ENCODE data around the gene ZNF414. TPM values are rescaled to one million over a fixed set of nuclear protein-coding genes. Genes with fewer than 3 reads are reported as not detected.
A peak's percentile ranks its signal among the peaks of the same experiment; 100 is the strongest.

ZNF414 gene
- total RNA-seq, 1 donor from 2014 or later: 22.9 TPM

DNA sequence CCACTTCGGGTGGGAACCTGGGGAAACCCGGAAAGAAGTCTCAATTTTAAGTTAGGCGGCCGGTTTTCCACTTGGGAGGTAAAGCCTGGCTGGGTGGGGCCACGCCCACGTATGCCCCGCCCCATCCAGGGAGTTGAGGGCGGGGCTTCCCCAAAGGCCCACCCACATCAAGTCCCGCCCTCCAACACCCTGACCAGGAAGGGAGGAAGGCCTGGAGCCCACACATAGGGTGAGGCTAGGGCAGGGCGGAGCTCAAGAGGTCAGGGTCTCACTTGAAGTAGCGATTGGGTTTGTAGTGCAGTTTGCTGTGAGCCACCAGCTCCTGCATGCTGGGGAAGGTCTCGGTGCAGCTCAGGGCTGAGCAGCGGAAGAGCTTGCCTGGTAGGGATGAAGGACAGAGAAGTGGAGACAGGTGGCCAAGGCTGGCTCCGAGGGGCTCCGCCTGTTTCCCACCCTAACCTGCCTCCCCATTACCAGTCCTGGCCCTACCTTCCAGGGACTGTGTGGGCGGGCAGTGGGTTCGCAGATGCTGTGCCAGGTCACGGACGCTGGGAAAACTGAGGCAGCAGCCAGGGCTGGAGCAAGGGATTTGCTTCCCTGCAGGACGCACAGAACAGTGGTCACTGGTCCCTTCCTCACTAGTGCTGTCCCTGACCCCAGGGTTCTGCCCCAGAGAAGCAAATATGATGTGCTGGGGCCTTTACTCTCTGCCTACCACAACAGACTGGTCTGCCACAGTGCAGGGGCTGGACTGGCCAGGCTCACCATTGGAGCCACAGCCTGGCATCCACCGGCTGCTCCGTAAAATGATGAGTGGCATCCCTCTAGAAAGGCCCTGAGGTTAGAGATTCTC, 1.6 kb downstream of the ZNF414 start:
- TF ChIP-seq, protein P1, sequence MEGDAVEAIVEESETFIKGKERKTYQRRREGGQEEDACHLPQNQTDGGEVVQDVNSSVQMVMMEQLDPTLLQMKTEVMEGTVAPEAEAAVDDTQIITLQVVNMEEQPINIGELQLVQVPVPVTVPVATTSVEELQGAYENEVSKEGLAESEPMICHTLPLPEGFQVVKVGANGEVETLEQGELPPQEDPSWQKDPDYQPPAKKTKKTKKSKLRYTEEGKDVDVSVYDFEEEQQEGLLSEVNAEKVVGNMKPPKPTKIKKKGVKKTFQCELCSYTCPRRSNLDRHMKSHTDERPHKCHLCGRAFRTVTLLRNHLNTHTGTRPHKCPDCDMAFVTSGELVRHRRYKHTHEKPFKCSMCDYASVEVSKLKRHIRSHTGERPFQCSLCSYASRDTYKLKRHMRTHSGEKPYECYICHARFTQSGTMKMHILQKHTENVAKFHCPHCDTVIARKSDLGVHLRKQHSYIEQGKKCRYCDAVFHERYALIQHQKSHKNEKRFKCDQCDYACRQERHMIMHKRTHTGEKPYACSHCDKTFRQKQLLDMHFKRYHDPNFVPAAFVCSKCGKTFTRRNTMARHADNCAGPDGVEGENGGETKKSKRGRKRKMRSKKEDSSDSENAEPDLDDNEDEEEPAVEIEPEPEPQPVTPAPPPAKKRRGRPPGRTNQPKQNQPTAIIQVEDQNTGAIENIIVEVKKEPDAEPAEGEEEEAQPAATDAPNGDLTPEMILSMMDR (IDR thresholded peaks at IDR 0.05; ENCODE audit: unreplicated experiment): no peak
- Mint-ChIP-seq H3K36me3 (ENCODE audit: low read depth, unreplicated experiment) (peaks cover 5% of the 10 kb centered on the region), H3K9me3 (ENCODE audit: unreplicated experiment) (no peaks in the 10 kb centered on the region), H3K4me3 (ENCODE audit: unreplicated experiment) (peak overlapping the region; percentile 47), H3K27me3 (ENCODE audit: unreplicated experiment) (peaks cover 13% of the 10 kb centered on the region), H3K27ac (ENCODE audit: unreplicated experiment) (no peak overlapping the region), H3K4me1 (ENCODE audit: unreplicated experiment) (peaks cover 3% of the 10 kb centered on the region)
- no peak for DNase-seq (ENCODE audit: low spot score)

DNA sequence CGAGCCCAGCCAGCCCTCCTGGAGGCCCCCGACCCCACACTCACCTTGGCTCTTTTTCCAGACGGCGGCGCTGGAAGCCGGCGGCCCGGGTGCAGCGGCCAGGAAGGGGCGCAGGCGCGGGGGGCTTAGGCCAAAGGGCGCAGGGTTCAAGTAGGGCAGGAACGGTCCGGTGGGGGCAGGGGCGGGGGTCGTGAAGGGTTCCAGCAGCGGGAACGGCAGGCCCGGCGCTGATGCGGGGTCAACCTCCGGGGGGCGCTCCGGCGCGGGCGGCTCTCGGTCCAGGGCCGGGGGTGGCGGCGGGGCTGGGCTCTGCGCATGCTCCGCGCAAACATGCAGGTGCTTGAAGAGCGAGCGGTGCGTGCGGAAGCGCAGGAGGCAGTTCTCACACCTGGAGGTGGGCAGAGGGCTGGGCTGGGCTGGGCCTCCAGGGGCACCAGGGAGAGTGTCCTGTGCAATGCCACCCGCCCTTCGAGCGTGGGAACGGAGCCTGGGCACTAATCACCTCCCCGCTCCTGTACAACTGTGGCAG, 2.3 kb downstream of the ZNF414 start:
- H3K36me3 Mint-ChIP-seq (ENCODE audit: low read depth, unreplicated experiment): peaks cover 5% of the 10 kb centered on the region
- no peak overlapping the region for H3K4me3 Mint-ChIP-seq (ENCODE audit: unreplicated experiment)
- H3K4me1 Mint-ChIP-seq (ENCODE audit: unreplicated experiment): peaks cover 2% of the 10 kb centered on the region
- H3K27me3 Mint-ChIP-seq (ENCODE audit: unreplicated experiment): peaks cover 12% of the 10 kb centered on the region
- no peak overlapping the region for H3K27ac Mint-ChIP-seq (ENCODE audit: unreplicated experiment)
- no peaks in the 10 kb centered on the region for H3K9me3 Mint-ChIP-seq (ENCODE audit: unreplicated experiment)
- TF ChIP-seq, protein P1 (IDR thresholded peaks at IDR 0.05; ENCODE audit: unreplicated experiment): peak; percentile 45
- DNase-seq (ENCODE audit: low spot score): no peak

DNA sequence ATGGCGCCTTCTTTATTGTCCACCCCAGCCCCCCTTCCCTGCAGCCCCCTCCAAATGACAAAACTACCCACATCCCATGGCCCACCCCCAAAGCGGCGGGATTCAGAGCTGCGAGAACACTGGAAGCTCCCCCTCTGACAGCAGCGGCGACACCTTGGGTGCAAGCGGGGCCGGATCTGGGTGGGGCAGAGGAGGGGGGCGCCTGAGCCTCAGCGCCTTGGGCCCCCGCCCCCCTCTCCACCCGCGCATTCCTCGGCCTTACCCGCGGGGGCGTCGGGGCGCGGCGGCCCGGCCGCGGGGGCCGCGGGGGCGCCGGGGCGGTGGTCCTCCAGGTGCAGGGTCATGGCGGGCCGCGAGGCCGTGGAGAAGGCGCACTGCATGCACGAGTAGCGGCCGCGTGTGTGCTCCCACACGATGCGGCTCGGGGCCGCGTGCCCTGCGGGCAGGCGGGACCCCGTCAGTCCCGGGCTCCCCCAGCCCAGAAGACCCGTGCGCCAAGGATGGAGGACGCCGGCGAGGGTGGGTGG, 3.3 kb downstream of the ZNF414 start:
- H3K27ac Mint-ChIP-seq (ENCODE audit: unreplicated experiment): no peak overlapping the region
- H3K27me3 Mint-ChIP-seq (ENCODE audit: unreplicated experiment): peaks cover 7% of the 10 kb centered on the region
- H3K4me1 Mint-ChIP-seq (ENCODE audit: unreplicated experiment): peaks cover 2% of the 10 kb centered on the region
- no peak for DNase-seq (ENCODE audit: low spot score)
- TF ChIP-seq, protein P1 (IDR thresholded peaks at IDR 0.05; ENCODE audit: unreplicated experiment): no peak
- H3K4me3 Mint-ChIP-seq (ENCODE audit: unreplicated experiment): no peak overlapping the region
- peaks cover 5% of the 10 kb centered on the region for H3K36me3 Mint-ChIP-seq (ENCODE audit: low read depth, unreplicated experiment)
- no peaks in the 10 kb centered on the region for H3K9me3 Mint-ChIP-seq (ENCODE audit: unreplicated experiment)

DNA sequence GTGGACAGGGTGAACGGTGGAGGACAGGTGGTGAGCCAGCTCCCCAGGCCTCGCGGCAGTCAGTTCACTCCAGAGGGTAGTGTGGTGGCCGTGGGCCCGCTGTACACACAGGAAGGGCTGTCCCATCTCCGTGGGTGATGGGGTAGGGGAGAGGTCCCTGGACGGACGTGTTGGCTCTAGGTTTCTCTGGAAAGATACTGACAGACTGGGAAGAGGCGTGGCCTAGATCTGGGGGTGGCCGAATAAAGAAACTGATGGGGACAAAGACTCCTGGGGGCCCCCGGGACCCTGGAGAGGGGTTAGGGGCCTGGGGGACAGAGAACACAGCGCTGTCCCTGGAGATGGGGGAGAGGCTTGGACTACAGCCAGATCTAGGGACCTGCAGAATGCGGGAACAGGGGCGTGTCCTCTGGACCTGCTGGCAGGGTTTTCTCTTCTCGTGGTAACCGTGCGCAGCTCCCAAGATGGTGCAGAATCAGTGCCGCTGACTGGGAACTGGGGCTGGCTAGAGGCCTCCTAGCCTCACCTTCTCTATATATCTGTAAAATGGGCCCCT, 7.5 kb downstream of the ZNF414 start:
- H3K4me3 Mint-ChIP-seq (ENCODE audit: unreplicated experiment): peak overlapping the region; percentile 88
- TF ChIP-seq, protein P1 (IDR thresholded peaks at IDR 0.05; ENCODE audit: unreplicated experiment): no peak
- H3K27ac Mint-ChIP-seq (ENCODE audit: unreplicated experiment): no peak overlapping the region
- H3K36me3 Mint-ChIP-seq (ENCODE audit: low read depth, unreplicated experiment): no peaks in the 10 kb centered on the region
- H3K4me1 Mint-ChIP-seq (ENCODE audit: unreplicated experiment): no peaks in the 10 kb centered on the region
- H3K27me3 Mint-ChIP-seq (ENCODE audit: unreplicated experiment): peaks cover 4% of the 10 kb centered on the region
- DNase-seq (ENCODE audit: low spot score): no peak
- H3K9me3 Mint-ChIP-seq (ENCODE audit: unreplicated experiment): no peaks in the 10 kb centered on the region
